Osteoblast (primary cell): ENCODE data around the gene ME2. TPM values are rescaled to one million over a fixed set of nuclear protein-coding genes. Genes with fewer than 3 reads are reported as not detected.
"Not testable (repeated sequence)": the region's sequence is repeated elsewhere in the genome, so short reads cannot be mapped to it uniquely, and the experiment has no call there.

ENCODE experiments used
- DNase-seq: peaks from one replicate; pipeline ENCODE4 v3.0.0; 2011; ENCODE audit warnings: low spot score, mixed read lengths; ENCODE audit not compliant: insufficient read length; ENCODE audit errors: missing footprints
- H2AFZ ChIP-seq: 2 replicates; pipeline ENCODE4 v1.6.0; 2011; ENCODE audit warnings: mild to moderate bottlenecking, low read length
- H3K27ac ChIP-seq: 2 replicates; pipeline ENCODE4 v1.5.1; 2011; ENCODE audit warnings: mild to moderate bottlenecking, low read depth, low read length, moderate library complexity
- H3K27me3 ChIP-seq: 2 replicates; pipeline ENCODE4 v1.6.0; 2012; ENCODE audit warnings: mild to moderate bottlenecking, control low read depth, inconsistent platforms, low read length, moderate library complexity; ENCODE audit not compliant: insufficient read depth
- H3K36me3 ChIP-seq: 2 replicates; pipeline ENCODE4 v1.5.1; 2011; ENCODE audit warnings: mild to moderate bottlenecking, low read length, control low read depth, moderate library complexity; ENCODE audit not compliant: insufficient read depth
- H3K4me1 ChIP-seq: 2 replicates; pipeline ENCODE4 v1.5.1; 2011; ENCODE audit warnings: mild to moderate bottlenecking, low read length, control low read depth, moderate library complexity; ENCODE audit not compliant: insufficient read depth
- H3K4me2 ChIP-seq: 2 replicates; pipeline ENCODE4 v1.6.0; 2011; ENCODE audit warnings: mild to moderate bottlenecking, low read length; ENCODE audit not compliant: insufficient read depth
- H3K4me3 ChIP-seq: fragments of 200-600 bp; sonication (generic); 3 replicates; pipeline ENCODE4 v1.5.1; 2012; ENCODE audit warnings: mild to moderate bottlenecking, low read length, inconsistent platforms; ENCODE audit not compliant: insufficient read depth
- H3K79me2 ChIP-seq: 2 replicates; pipeline ENCODE4 v1.6.0; 2012; ENCODE audit warnings: mild to moderate bottlenecking, low read length, control low read depth, inconsistent platforms; ENCODE audit not compliant: insufficient read depth
- H3K9me3 ChIP-seq: 2 replicates; pipeline ENCODE4 v1.5.1; 2011; ENCODE audit warnings: low read depth, low read length, control low read depth
- H4K20me1 ChIP-seq: 2 replicates; pipeline ENCODE4 v1.6.0; 2012; ENCODE audit warnings: mild to moderate bottlenecking, low read length, control low read depth; ENCODE audit not compliant: insufficient read depth
- CTCF ChIP-seq: IDR thresholded peaks from 2 replicates; pipeline ENCODE4 v1.5.1; 2011; ENCODE audit warnings: mild to moderate bottlenecking, low read depth, low read length, moderate library complexity; ENCODE audit errors: extremely low read depth
- total RNA-seq: library from RNA; depleted of rRNA; stranded (reverse); fragments of >200 nt; gene quantifications from 2 replicates; pipeline ENCODE4 v1.2.3, GENCODE V29; 2012

ME2 gene
- total RNA-seq, 1 donor = 38.0 TPM

- Histone ChIP-seq H3K36me3 (peaks cover 2% of the 10 kb centered on the region), H3K4me3 (no peak overlapping the region), H3K27ac (no peak overlapping the region), H3K79me2 (peaks cover 23% of the 10 kb centered on the region), H3K4me1 (peaks cover 21% of the 10 kb centered on the region), H3K4me2 (peak overlapping the region; percentile 85), H3K9me3 (no peaks in the 10 kb centered on the region), H4K20me1 (no peaks in the 10 kb centered on the region), H3K27me3 (no peaks in the 10 kb centered on the region), H2AFZ (no peak overlapping the region)
- peak; percentile 36 for DNase-seq
- TF ChIP-seq CTCF = no peak
These were observed 90.5 kb downstream of the ME2 start for GRCh38 chr18:50969448-50969847.

- no peak overlapping the region for H3K4me3 ChIP-seq
- no peak for TF ChIP-seq CTCF
- H3K27ac ChIP-seq = no peak overlapping the region
- H3K9me3 ChIP-seq = no peaks in the 10 kb centered on the region
- peaks cover 21% of the 10 kb centered on the region for H3K4me1 ChIP-seq
- no peak overlapping the region for H2AFZ ChIP-seq
- no peaks in the 10 kb centered on the region for H3K27me3 ChIP-seq
- H4K20me1 ChIP-seq = no peaks in the 10 kb centered on the region
- no peak overlapping the region for H3K4me2 ChIP-seq
- peaks cover 7% of the 10 kb centered on the region for H3K36me3 ChIP-seq
- H3K79me2 ChIP-seq = peaks cover 23% of the 10 kb centered on the region
- DNase-seq = no peak
These were observed 91.1 kb downstream of the ME2 start for GRCh38 chr18:50970006-50970405.

- not testable (repeated sequence) for DNase-seq, H3K27ac ChIP-seq, H3K4me2 ChIP-seq, H2AFZ ChIP-seq, H4K20me1 ChIP-seq, H3K4me3 ChIP-seq, H3K9me3 ChIP-seq, H3K27me3 ChIP-seq
- Histone ChIP-seq H3K4me1 (peaks cover 19% of the 10 kb centered on the region), H3K79me2 (peaks cover 23% of the 10 kb centered on the region), H3K36me3 (peaks cover 31% of the 10 kb centered on the region)
These were observed 93.5 kb downstream of the ME2 start for GRCh38 chr18:50972404-50972803.

GRCh38 chr18:50973367-50974126 lies 94.6 kb downstream of the ME2 start:
- Histone ChIP-seq H3K27me3 (no peaks in the 10 kb centered on the region), H3K4me1 (peaks cover 17% of the 10 kb centered on the region), H3K4me3 (no peak overlapping the region), H3K36me3 (peaks cover 34% of the 10 kb centered on the region), H4K20me1 (no peaks in the 10 kb centered on the region), H3K9me3 (no peaks in the 10 kb centered on the region), H3K4me2 (no peak overlapping the region), H3K27ac (peak overlapping the region; percentile 7), H3K79me2 (peaks cover 19% of the 10 kb centered on the region), H2AFZ (no peak overlapping the region)
- DNase-seq = peak; percentile 79
- TF ChIP-seq CTCF = no peak
